Measurements from ENCODE around the gene OSBPL5.
"Not testable (repeated sequence)": the region's sequence is repeated elsewhere in the genome, so short reads cannot be mapped to it uniquely, and the experiment has no call there.

OSBPL5 gene

DNA sequence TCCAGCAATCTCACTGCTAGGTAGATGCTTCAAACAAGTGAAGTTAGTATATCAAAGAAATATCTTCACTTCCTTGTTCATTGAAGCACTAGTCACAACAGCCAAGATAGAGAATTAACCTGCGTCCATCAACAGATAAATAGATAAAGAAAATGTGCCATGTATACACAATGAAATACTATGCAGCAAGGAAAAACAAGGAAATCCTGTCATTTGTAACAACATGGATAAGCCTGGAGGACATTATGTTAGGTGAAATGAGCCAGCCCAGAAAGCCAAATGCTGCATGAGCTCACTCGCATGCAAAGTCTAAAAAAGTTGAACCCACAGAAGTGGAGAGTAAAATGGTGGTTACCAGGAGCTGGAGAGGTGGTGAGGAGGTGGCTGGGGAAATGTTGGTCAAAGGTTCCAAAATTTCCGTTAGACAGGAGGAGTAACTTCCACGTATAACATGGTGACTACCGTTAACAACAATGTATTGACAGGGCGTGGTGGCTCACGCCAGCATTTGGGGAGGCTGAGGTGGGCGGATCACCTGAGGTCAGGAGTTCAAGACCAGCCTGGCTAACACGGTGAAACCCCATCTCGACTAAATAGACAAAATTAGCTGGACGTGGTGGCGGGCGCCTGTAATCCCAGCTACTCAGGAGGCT is 84.3 kb downstream of the OSBPL5 start:
- no peak for DNase-seq (ENCODE audit: low read depth)

GRCh38 chr11:3080104-3080503 is 85.0 kb downstream of the OSBPL5 start:
- DNase-seq (ENCODE audit: low read depth) = no peak

- no peak for DNase-seq (ENCODE audit: low read depth)
Measured at GRCh38 chr11:3077846-3078440, 87.2 kb downstream of the OSBPL5 start.

GRCh38 chr11:3077189-3077836 is 87.8 kb downstream of the OSBPL5 start:
- DNase-seq (ENCODE audit: low read depth) = no peak

DNA sequence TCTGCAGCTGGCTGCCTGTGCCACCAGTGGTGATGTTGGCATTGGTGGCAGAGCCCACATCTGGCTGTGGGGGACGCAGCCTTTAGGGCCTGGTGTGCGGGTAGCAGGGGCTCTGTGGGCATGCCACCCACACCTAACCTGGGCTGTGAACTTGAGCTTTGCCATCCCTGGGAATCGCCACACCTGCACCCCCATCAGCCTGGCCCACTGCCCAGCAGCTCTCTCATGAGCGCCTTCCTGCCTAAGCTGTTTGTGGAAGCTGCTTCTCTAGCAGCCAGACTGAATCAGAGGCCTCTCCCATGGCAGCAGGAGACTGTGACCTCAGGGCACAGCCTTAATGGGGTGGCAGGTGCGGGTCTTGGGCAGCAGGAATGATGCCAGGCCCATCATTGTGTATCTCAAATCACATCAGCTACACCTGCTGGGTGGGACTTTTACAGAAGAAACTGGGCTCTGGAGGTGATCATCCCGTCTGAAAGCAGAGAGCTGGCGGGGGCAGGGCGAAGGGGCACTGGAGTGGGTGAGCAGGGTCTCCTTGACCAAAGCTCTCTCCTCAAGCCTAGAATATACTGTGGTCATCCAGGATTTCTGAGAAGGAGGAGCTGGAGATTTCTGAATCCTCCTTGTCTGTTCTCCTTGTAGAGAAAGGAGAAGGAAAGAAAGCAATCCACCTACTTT is 90.1 kb downstream of the OSBPL5 start:
- DNase-seq (ENCODE audit: low read depth) = no peak

- DNase-seq (ENCODE audit: low read depth) = no peak
Measured at GRCh38 chr11:3073029-3073435, 92.1 kb downstream of the OSBPL5 start.

GRCh38 chr11:3069425-3069824 is 95.7 kb downstream of the OSBPL5 start:
- DNase-seq (ENCODE audit: low read depth) = no peak

DNA sequence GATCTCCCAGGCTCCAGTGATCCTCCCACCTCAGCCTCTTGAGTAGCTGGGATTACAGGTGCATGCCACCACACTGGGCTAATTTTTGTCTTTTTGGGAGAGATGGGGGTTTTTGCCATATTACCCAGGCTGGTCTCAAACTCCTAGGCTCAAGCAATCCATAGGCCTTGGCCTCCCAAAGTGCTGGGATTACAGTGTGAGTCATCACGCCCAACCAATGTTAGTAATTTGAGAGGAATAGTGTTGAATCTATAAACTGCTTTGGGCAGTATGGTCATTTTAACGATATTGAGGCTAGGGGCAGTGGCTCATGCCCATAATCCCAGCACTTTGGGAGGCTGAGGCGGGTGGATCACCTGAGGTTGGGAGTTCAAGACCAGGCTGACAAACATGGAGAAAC is 98.8 kb downstream of the OSBPL5 start:
- DNase-seq (ENCODE audit: low read depth) = not testable (repeated sequence)

DNA sequence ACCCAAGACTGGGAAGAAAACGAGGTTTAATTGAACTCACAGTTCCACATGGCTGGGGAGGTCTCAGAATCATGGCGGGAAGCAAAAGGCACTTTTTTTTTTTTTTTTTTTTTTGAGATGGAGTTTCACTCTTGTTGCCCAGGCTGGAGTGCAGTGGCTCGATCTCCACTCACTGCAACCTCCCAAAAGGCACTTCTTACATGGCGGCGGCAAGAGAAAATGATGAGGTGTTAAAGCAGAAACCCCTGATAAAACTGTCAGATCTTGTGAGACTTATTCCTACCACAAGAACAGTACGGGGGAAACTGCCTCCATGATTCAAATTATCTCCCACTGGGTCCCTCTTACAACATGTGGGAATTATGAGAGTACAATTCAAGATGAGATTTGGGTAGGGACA is 100.4 kb downstream of the OSBPL5 start:
- not testable (repeated sequence) for DNase-seq (ENCODE audit: low read depth)

- DNase-seq (ENCODE audit: low read depth) = not testable (repeated sequence)
Measured at GRCh38 chr11:3063876-3064275, 101.2 kb downstream of the OSBPL5 start.

DNA sequence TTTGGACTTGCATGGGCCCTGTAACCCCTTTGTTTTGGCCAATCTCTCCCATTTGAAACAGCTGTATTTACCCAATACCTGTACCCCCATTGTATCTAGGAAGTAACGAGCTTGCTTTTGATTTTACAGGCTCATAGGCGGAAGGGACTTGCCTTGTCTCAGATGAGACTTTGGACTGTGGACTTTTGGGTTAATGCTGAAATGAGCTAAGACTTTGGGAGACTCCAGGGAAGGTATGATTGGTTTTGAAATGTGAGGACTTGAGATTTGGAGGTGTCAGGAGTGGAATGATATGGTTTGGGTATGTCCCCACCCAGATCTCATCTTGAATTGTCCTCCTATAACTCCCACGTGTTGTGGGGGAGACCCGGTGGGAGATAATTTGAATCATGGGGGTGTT is 101.7 kb downstream of the OSBPL5 start:
- not testable (repeated sequence) for DNase-seq (ENCODE audit: low read depth)

DNA sequence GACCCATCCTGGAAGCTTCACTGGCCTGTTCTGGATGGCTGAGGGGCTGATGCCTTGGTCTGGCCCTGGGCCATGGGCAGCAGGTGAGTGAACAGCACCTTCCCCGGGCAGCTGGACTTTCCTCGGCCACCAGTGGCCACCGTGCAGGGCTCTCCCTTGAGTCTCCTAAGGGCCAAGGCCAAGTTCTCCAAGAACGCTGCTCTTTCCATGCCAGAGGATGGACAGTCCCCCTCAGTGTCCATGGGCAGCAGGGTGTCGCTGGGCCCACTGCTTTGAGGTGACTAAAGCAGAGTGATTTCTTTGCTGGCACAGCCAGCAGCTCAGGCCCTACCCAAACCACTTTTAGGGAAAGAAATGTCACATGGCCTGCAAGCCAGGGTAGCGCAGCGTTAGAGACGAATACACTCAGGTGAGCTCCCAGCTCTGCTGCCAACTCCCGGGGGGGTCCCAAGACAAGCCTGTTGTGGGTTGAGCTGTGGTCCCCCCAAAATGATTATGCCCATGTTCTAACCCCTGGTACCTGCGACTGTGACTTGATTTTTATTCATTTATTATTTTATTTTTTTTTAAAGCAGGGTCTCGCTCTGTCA is 104.6 kb downstream of the OSBPL5 start:
- no peak for DNase-seq (ENCODE audit: low read depth)

DNA sequence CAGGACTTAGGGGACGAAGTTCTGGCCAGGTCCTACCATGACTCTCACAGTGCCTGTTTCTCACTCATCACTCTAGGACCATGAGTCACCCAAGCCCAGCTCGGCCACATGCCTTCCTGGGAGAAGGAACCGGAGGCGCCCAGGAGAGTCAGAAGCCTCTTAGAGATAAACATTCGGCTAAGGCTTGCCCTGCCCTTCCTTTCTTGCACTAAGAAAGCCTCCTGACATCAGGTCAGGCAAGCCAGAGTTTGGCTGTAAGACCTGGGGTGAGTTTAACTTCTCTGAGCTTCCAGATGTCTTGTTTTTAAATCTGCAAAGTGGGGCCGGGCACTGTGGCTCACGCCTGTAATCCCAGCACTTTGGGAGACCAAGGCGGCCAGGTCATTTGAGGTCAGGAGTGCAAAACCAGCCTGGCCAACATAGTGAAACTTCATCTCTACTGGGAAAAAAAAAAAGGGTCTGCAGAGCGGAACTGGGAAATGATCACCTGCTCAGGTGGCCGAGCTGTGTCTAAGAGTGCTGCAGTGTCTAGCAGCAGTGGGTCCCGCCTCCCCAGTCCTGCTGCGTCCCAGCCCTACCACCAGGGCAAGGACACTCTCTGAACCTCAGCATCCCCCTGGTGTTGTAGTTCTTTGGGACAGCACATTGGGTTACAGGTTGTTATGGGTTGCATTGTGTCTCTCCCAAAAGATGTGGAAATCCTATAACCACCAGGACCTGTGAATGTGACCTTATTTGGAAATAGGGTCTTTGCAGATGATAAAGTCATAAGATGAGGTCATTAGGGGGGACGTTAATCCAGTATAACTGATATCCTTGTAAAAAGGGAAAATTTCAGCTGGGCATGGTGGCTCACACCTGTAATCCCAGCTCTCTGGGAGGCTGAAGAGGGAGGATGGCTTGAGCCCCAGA is 106.1 kb downstream of the OSBPL5 start:
- DNase-seq (ENCODE audit: low read depth) = no peak

DNA sequence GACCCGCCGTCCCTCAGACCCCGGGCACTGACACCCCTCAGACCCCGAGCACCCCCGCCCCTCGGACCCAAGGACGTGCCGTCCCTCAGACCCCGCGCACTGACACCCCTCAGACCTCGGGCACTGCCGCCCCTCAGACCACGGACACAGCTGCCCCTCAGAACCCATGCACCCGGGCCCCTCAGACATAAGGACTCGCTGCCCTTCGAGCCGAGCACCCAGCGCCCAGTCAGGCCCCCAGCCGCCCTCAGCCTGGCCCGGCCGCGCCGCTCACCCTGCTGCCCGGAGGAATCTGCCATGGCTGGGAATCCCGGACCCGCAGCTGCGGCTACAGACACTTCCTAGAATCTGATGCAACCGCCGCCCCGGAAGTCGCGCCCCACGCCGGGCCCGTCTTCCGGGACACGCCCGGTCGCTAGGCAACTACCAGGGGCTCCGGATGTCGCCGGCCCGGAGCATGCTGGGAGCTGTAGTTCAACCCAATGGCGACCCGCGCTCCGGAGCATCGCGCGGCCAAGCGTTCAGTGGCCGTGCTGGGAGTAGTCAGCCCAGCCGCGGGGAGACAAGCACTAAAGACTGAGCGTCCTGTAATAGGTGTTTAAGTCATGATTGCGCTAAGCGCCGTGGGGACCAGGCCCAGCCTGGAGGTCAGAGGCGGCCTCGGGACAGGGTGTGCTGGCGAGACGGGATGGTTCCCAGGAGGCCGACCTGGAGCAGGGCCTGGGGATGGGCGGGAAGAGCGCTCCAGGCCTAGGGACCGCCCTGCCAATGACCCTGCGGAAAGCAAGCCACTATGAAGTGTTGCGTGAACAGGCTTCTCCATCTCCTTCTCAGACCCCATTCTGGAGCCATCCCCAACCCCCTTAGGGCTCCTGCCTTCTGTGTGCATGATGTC is 107.8 kb downstream of the OSBPL5 start, which contains the start of gene CARS1:
CARS1 (minus strand) TSS at position 355 of the 895 bp plus-strand sequence; CDS start at position 299, 56 bp downstream.
- peak; percentile 86 for DNase-seq (ENCODE audit: low read depth)

GRCh38 chr11:3056296-3057068 is 108.6 kb downstream of the OSBPL5 start:
- DNase-seq (ENCODE audit: low read depth) = no peak

GRCh38 chr11:3055891-3056290 is 109.2 kb downstream of the OSBPL5 start:
- no peak for DNase-seq (ENCODE audit: low read depth)

DNA sequence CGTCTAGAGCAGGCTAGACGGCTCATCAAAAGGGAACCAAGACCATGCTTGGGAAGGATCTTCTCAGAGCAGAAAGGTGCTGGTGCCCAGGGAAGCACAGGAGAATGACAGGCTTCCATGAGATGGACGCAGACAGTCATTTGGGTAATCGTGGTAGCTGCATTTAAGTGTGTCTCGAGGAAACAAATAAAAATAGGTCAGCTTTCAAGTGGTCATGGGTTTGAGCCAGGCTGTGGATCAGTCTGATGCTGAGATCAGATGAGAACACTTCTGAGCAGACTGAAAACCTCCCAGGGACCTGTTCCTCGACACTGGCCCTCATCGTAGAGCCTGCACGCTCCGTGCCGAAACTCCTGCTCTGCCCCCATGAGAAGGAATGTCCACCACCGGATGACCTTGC is 112.5 kb downstream of the OSBPL5 start:
- no peak for DNase-seq (ENCODE audit: low read depth)

- DNase-seq (ENCODE audit: low read depth) = no peak
Measured at GRCh38 chr11:3052109-3052479, 113.0 kb downstream of the OSBPL5 start.

All from stimulated activated CD8-positive, alpha-beta memory T cell treated with anti-CD3 and anti-CD28 coated beads, Interleukin-15, amount 100 ng/mL, for 24 hours (primary cell).